Measurements from ENCODE around the gene NPW. TPM values are rescaled to one million over a fixed set of nuclear protein-coding genes. Genes with fewer than 3 reads are reported as not detected.

NPW gene
- total RNA-seq (2014; rRNA removed) = 1.3 TPM in 2 replicates
- 0.43 TPM for polyA plus RNA-seq (2012)

DNA sequence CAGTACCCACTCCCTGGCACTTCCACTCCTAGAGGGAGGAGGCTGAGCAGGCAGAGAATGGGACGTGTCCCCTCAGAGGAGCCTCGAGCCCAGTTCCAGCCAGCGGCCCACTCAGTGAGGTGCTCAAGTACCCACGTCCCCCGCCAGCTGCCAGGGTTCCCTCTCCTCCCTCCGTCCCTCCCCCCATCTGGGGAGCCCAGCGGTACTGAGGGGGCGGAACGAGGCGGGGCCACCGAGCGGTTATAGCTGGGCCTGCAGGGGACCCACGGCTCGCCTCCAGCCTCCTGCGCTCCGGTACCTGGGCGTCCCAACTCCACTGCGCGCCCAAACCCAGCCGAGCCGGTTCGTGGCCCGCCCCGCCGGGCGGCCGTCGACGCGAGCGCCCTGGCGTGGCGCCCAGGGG is at the start of gene NPW:
Gene NPW (plus strand): TSS at position 268 of the 403 bp plus-strand sequence.
- no peak for DNase-seq (ENCODE audit: low read depth)

GRCh38 chr16:1971796-1972489 is 47.6 kb upstream of the NPW start, which contains the start of gene TBL3:
TBL3 (plus strand) TSS chr16:1972053; CDS start chr16:1972165, 112 bp downstream.
- DNase-seq (ENCODE audit: low read depth) = peak; percentile 93

DNA sequence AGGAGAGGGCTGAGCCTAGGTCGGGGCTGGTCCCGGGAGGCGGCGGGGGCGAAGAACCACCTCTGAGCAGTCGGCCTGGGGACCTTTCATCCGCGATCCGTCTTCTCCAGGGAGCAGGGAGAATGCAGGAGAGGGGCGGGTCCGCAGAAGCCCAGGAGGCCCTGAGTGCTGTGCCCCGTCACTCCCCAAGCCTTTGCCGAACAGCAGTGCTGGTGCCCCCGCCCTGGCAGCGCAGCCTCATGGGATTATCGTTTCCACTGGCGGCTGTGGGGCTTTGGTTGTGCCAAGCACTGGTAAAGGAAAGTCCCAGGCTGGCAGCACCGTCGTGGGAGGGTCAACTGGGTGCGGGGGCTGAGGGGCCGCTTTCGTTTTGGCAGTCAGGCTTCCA is 47.1 kb upstream of the NPW start:
- no peak for DNase-seq (ENCODE audit: low read depth)

GRCh38 chr16:1973461-1974156 is 46.0 kb upstream of the NPW start:
- DNase-seq (ENCODE audit: low read depth) = no peak

DNA sequence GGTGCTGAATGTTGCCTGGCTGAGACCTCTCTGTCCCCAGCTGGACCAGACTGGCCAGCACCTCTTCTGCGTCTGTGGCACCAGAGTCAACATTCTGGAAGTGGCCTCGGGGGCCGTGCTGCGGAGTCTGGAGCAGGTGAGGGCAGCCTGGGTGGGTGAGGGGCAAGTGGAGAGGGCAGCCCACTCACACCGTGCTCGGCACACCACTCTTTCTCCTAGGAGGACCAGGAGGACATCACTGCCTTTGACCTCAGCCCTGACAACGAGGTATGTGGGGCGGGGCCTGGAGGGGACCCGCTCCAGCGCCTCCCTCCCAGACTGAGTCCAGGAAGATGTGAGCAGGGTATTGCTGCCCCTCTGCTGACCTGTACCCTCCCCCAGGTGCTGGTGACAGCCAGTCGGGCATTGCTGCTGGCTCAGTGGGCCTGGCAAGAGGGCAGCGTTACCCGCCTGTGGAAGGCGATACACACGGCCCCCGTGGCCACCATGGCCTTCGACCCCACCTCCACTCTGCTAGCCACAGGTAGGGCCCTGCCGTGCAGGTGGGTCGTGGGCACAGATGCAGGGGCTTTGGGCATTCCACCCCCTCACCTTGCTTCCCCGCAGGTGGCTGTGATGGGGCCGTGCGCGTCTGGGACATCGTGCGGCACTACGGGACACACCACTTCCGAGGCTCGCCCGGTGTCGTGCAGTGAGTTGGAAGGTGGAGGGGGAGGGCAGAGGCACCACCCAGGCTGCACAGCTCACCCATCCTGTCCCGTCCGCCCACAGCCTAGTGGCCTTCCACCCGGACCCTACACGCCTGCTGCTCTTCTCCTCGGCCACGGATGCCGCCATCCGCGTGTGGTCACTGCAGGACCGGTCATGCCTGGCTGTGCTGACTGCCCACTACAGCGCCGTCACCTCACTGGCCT is 45.2 kb upstream of the NPW start:
- no peak for DNase-seq (ENCODE audit: low read depth)

DNA sequence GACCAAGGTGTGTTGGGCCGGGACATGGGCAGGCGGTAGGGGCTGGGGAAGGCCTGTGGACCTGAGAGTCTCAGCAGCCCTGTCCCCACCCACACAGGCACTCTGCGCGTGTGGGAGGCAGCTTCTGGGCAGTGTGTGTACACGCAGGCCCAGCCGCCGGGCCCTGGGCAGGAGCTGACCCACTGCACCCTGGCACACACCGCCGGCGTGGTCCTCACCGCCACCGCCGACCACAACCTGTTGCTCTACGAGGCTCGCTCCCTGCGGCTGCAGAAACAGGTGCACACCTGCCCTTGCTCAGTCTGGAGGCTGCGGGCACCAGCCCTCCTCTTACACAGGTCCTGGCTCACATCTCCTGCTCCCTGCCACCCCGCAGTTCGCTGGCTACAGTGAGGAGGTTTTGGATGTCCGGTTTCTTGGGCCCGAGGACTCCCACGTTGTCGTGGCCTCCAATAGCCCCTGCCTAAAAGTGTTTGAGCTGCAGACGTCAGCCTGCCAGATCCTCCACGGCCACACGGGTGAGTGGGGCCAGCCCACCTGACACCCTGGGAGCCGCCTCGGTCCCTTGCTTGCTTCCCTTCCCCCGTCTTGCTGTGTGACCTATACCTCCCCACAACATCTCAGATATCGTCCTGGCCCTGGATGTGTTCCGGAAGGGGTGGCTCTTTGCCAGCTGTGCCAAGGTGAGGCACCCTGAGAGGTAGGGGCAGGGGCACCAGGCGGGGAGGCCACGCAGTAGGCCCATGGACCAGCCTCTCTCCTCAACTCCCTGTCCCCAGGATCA is 44.0 kb upstream of the NPW start:
- no peak for DNase-seq (ENCODE audit: low read depth)

- no peak for DNase-seq (ENCODE audit: low read depth)
Measured at GRCh38 chr16:1976216-1976520, 43.4 kb upstream of the NPW start.

DNA sequence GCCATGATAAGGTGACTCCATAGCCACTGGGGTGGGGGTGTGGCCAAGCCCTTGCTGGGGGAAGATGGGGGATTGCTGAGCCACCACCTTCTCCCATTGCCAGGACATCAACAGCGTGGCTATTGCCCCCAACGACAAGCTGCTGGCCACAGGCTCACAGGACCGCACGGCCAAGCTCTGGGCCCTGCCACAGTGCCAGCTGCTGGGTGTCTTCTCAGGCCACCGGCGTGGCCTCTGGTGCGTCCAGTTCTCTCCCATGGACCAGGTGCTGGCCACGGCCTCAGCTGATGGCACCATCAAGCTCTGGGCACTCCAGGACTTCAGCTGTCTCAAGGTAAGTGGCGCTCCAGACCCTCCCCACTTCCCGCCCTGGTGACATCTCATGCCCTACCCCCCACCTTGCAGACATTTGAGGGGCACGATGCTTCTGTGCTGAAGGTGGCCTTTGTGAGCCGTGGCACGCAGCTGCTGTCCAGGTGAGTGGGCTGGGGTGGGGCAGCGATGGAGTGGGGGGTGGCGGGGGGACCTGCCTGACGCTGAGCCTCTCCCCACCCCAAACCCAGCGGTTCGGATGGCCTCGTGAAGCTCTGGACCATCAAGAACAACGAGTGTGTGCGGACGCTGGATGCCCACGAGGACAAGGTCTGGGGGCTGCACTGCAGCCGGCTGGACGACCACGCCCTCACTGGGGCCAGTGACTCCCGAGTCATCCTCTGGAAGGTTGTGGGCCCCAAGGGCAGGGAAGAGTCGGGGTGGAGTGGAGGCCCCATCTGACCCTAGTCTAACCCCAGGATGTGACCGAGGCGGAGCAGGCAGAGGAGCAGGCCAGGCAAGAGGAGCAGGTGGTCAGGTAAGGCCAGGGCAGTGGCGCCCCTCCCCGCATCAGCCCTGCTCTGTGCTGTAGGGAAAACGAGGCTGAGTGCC is 42.4 kb upstream of the NPW start:
- DNase-seq (ENCODE audit: low read depth) = no peak

DNA sequence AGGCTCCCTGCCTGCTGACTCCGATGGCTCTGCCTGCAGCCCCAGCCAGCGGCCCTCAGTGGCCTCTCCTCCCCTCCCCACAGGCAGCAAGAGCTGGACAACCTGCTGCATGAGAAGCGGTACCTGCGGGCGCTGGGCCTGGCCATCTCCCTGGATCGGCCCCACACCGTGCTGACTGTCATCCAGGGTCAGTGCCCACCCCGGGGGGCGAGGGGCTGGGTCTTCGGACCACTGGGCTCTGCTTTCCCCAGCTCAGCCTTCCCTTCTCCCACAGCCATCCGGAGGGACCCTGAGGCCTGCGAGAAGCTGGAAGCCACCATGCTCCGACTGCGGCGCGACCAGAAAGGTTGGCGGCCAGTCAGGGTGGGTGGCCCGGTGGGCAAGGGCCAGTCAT is 41.7 kb upstream of the NPW start:
- no peak for DNase-seq (ENCODE audit: low read depth)

GRCh38 chr16:1978476-1979120 is 41.0 kb upstream of the NPW start:
- DNase-seq (ENCODE audit: low read depth) = no peak

GRCh38 chr16:1979271-1980029 is 40.1 kb upstream of the NPW start:
- no peak for DNase-seq (ENCODE audit: low read depth)

- no peak for DNase-seq (ENCODE audit: low read depth)
Measured at GRCh38 chr16:1980030-1980769, 39.4 kb upstream of the NPW start.

- no peak for DNase-seq (ENCODE audit: low read depth)
Measured at GRCh38 chr16:1980770-1981087, 38.9 kb upstream of the NPW start.

GRCh38 chr16:1981398-1981836 is 38.2 kb upstream of the NPW start, which contains the start of gene NOXO1:
NOXO1 (minus strand) TSS chr16:1981469; CDS start chr16:1981179, 290 bp downstream.
- no peak for DNase-seq (ENCODE audit: low read depth)

DNA sequence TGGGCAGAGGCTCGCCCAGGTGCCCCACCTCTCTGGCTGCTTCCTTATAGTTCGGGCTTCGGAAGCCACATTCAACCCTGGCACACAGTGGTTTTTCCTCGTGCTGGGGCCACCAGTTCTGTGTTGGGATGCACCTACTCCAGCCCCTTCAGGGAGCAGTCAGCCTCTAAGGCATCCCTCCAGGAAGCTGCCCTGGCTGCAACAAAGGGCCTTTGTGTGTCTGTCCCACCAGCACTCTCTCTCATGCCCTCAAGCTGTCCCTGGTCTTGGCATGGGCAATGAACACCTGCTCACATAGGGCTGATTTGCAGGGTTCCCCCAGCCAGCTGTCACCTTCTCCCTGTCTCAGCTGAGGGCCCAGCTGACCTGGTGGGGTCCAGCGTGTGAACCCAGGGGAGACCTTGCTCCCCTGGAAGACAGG is 37.6 kb upstream of the NPW start:
- DNase-seq (ENCODE audit: low read depth) = peak; percentile 43

- DNase-seq (ENCODE audit: low read depth) = no peak
Measured at GRCh38 chr16:1982991-1983543, 36.5 kb upstream of the NPW start.

DNA sequence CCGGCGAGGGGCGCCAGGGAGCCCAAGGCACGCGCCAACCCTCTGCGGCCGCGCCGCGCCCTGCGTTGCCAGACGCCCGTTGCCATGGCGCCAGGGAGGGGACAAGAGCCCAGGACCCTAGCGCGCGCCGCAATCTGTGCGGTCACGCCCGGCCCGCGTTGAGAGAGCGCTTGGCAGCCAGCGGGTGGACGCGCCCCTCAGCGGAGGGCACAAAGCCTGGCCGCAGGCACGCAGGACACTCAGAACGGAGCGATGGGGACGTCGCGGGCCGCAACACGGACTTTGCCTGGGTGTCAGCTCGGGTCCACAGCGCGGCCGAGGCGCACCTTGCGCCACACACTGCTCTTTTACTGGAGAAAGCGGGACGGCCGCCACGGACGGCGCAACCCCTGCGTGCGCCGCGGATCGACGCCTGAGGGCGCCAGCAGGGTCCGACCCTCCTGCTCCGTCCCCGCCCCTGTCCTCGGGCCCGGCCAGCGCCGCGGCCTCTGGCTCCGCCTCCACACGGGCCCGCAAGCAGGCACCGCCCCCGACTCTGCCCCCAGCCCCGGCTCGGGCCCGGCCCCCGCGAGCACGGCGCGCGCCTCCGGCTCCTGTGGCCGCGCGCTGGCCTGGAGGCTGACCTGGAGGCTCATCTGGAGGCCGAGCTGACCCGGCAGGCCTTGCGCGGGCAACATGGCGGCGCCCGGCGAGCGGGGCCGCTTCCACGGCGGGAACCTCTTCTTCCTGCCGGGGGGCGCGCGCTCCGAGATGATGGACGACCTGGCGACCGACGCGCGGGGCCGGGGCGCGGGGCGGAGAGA is 35.8 kb upstream of the NPW start, which contains the start of gene GFER:
Gene GFER (plus strand): TSS at position 650 of the 803 bp plus-strand sequence. CDS start 26 bp downstream, at position 676.
- peak; percentile 91 for DNase-seq (ENCODE audit: low read depth)

All from LHCN-M2 (cell line).